GM23338 (cell line): Measurements from ENCODE around the gene LCN6. TPM values are rescaled to one million over a fixed set of nuclear protein-coding genes. Genes with fewer than 3 reads are reported as not detected.

Source experiments
- ATAC-seq: fragments of 200-7000 bp; cut with Tn5 transposase; 3 replicates; pipeline ENCODE4 v1.9.1; 2020
- DNase-seq: peaks from one replicate; pipeline ENCODE4 v3.0.0-alpha.2; 2015; ENCODE audit warnings: low spot score
- H2AFZ ChIP-seq: fragments of 200-600 bp; sonication (generic); 2 replicates; pipeline ENCODE4 v1.8.0; 2016; ENCODE audit warnings: antibody characterized with exemption, mild to moderate bottlenecking, moderate library complexity
- H3F3A ChIP-seq: fragments of 200-600 bp; sonication (generic); replicated peaks from 2 replicates; pipeline ENCODE4 v1.8.0; 2017; ENCODE audit warnings: antibody characterized with exemption, mixed run types, low read depth
- H3K27ac ChIP-seq: fragments of 200-600 bp; sonication (generic); 2 replicates; pipeline ENCODE4 v1.6.1; 2016; ENCODE audit warnings: low read depth
- H3K27me3 ChIP-seq: fragments of 200-600 bp; sonication (generic); 2 replicates; pipeline ENCODE4 v1.8.0; 2016; ENCODE audit warnings: mild to moderate bottlenecking, mixed run types, moderate library complexity; ENCODE audit not compliant: insufficient read depth
- H3K36me3 ChIP-seq: fragments of 200-600 bp; sonication (generic); 2 replicates; pipeline ENCODE4 v1.8.0; 2016; ENCODE audit warnings: mild to moderate bottlenecking; ENCODE audit not compliant: insufficient read depth
- H3K4me1 ChIP-seq: fragments of 200-600 bp; sonication (generic); 2 replicates; pipeline ENCODE4 v1.8.0; 2016; ENCODE audit warnings: mild to moderate bottlenecking, moderate library complexity; ENCODE audit not compliant: insufficient read depth
- H3K4me2 ChIP-seq: fragments of 200-600 bp; sonication (generic); 2 replicates; pipeline ENCODE4 v1.7.1; 2017; ENCODE audit warnings: mixed run types
- H3K4me3 ChIP-seq: fragments of 200-600 bp; sonication (generic); 2 replicates; pipeline ENCODE4 v1.6.1; 2016; ENCODE audit warnings: mixed run types
- H3K79me2 ChIP-seq: fragments of 200-600 bp; sonication (generic); replicated peaks from 2 replicates; pipeline ENCODE4 v1.8.0; 2017; ENCODE audit warnings: mild to moderate bottlenecking; ENCODE audit not compliant: insufficient read depth
- H3K9me2 ChIP-seq: fragments of 200-600 bp; sonication (generic); 2 replicates; pipeline ENCODE4 v1.8.0; 2017; ENCODE audit not compliant: insufficient read depth
- H4K20me1 ChIP-seq: fragments of 200-600 bp; sonication (generic); replicated peaks from 2 replicates; pipeline ENCODE4 v1.8.0; 2017; ENCODE audit warnings: mild to moderate bottlenecking; ENCODE audit not compliant: insufficient read depth
- H3K27ac Mint-ChIP-seq: 2 replicates; pipeline ENCODE4 v1.8.0; 2020; ENCODE audit warnings: inconsistent platforms, mild to moderate bottlenecking, moderate library complexity, mixed read lengths
- H3K27me3 Mint-ChIP-seq: 3 replicates; pipeline ENCODE4 v1.8.0; 2022; ENCODE audit warnings: low read depth, mild to moderate bottlenecking, moderate library complexity, mixed read lengths, inconsistent platforms; ENCODE audit not compliant: insufficient read depth, poor library complexity
- H3K36me3 Mint-ChIP-seq: 3 replicates; pipeline ENCODE4 v1.8.0; 2021; ENCODE audit warnings: low read depth, mild to moderate bottlenecking, inconsistent platforms, moderate library complexity, mixed read lengths
- H3K4me1 Mint-ChIP-seq: 3 replicates; pipeline ENCODE4 v1.8.0; 2020; ENCODE audit warnings: mild to moderate bottlenecking, inconsistent platforms, mixed read lengths
- H3K4me3 Mint-ChIP-seq: 3 replicates; pipeline ENCODE4 v1.8.0; 2021; ENCODE audit warnings: moderate library complexity, mild to moderate bottlenecking, inconsistent platforms, mixed read lengths
- H3K9me3 Mint-ChIP-seq: 3 replicates; pipeline ENCODE4 v1.8.0; 2020; ENCODE audit warnings: moderate library complexity, mild to moderate bottlenecking, inconsistent platforms, mixed read lengths
- CREB1 ChIP-seq: fragments of 250-450 bp; sonication (Bioruptor Pico); IDR thresholded peaks from 2 replicates; pipeline ENCODE4 v1.5.0; 2020; ENCODE audit warnings: low read depth, mild to moderate bottlenecking, moderate library complexity
- ETS1 ChIP-seq: IDR thresholded peaks from 2 replicates; pipeline ENCODE4 v1.6.1; 2016; ENCODE audit warnings: antibody characterized with exemption
- EZH2 ChIP-seq: fragments of 200-600 bp; sonication (generic); IDR thresholded peaks from one replicate; pipeline ENCODE4 v1.8.0; 2017; ENCODE audit warnings: antibody characterized with exemption, mild to moderate bottlenecking, low read depth; ENCODE audit not compliant: unreplicated experiment
- EZH2phosphoT487 ChIP-seq: fragments of 200-600 bp; sonication (generic); IDR thresholded peaks from one replicate; pipeline ENCODE4 v1.8.1; 2018; ENCODE audit warnings: antibody characterized with exemption; ENCODE audit not compliant: unreplicated experiment
- NANOG ChIP-seq: IDR thresholded peaks from 2 replicates; pipeline ENCODE4 v1.6.1; 2016; ENCODE audit warnings: antibody characterized with exemption, borderline replicate concordance
- STAT1 ChIP-seq: IDR thresholded peaks from one replicate; pipeline ENCODE4 v1.6.1; 2016; ENCODE audit warnings: antibody characterized with exemption; ENCODE audit not compliant: unreplicated experiment
- ZNF114 ChIP-seq: fragments of 250-450 bp; sonication (Bioruptor Pico); IDR thresholded peaks from 2 replicates; pipeline ENCODE4 v1.5.0; 2020; ENCODE audit warnings: mild to moderate bottlenecking, moderate library complexity
- ZNF331 ChIP-seq: fragments of 250-450 bp; sonication (Bioruptor Pico); IDR thresholded peaks from 2 replicates; pipeline ENCODE4 v1.5.0; 2020; ENCODE audit warnings: low read depth, mild to moderate bottlenecking, moderate library complexity
- ZNF462 ChIP-seq: fragments of 250-450 bp; sonication (Bioruptor Pico); IDR thresholded peaks from 2 replicates; pipeline ENCODE4 v1.5.0; 2020; ENCODE audit warnings: mild to moderate bottlenecking, moderate library complexity
- polyA plus RNA-seq: library from polyadenylated mRNA; unstranded; fragments of >200 nt; fragmentation: Nextera tagmentation; extraction: Ambion mirVana; gene quantifications from 2 replicates; pipeline ENCODE4 v1.2.1, GENCODE V29; 2016
- total RNA-seq: library from RNA; depleted of rRNA; stranded (reverse); fragments of >200 nt; shearing (Covaris generic); gene quantifications from 2 replicates; pipeline ENCODE4 v1.2.3, GENCODE V29; 2014

Gene LCN6
- total and polyA plus RNA-seq, 2 experiments from 2014 or later: not detected

- H3K27ac ChIP-seq: no peak overlapping the region
- H3K4me3 ChIP-seq: no peak overlapping the region
- Mint-ChIP-seq H3K36me3 (no peaks in the 10 kb centered on the region), H3K9me3 (no peaks in the 10 kb centered on the region), H3K27ac (no peak overlapping the region), H3K4me3 (no peak overlapping the region), H3K4me1 (peaks cover 15% of the 10 kb centered on the region), H3K27me3 (peaks cover 13% of the 10 kb centered on the region)
- H3F3A ChIP-seq: no peaks in the 10 kb centered on the region
- H3K27me3 ChIP-seq: no peaks in the 10 kb centered on the region
- no peaks in the 10 kb centered on the region for H3K9me2 ChIP-seq
- H3K79me2 ChIP-seq: no peaks in the 10 kb centered on the region
- no peak for DNase-seq
- no peaks in the 10 kb centered on the region for H3K36me3 ChIP-seq
- H3K4me2 ChIP-seq: no peak overlapping the region
- no peak overlapping the region for H2AFZ ChIP-seq
- TF ChIP-seq ZNF331 (CRISPR knock-in tag): no peak
- no peak for TF ChIP-seq EZH2phosphoT487
- no peak for TF ChIP-seq ZNF114 (CRISPR knock-in tag)
- no peak for TF ChIP-seq EZH2
- no peak for TF ChIP-seq ETS1
- no peak for TF ChIP-seq ZNF462 (CRISPR knock-in tag)
- TF ChIP-seq CREB1 (CRISPR knock-in tag): no peak
- no peak for TF ChIP-seq STAT1
- no peak for TF ChIP-seq NANOG
- no peaks in the 10 kb centered on the region; the same call in 1 of the 2 replicates for H3K4me1 ChIP-seq
- no peaks in the 10 kb centered on the region for H4K20me1 ChIP-seq
- no peak for ATAC-seq
Observed at GRCh38 chr9:136696502-136696901, 51.8 kb downstream of the LCN6 start.
